ENCODE measurements around the gene TNFRSF4. TPM values are rescaled to one million over a fixed set of nuclear protein-coding genes. Genes with fewer than 3 reads are reported as not detected.

The TNFRSF4 gene
- total and polyA plus RNA-seq, 2 donors (not counting 1 experiment from before 2014, with no cell fraction given) = 0.63 to 1.8 TPM

DNA sequence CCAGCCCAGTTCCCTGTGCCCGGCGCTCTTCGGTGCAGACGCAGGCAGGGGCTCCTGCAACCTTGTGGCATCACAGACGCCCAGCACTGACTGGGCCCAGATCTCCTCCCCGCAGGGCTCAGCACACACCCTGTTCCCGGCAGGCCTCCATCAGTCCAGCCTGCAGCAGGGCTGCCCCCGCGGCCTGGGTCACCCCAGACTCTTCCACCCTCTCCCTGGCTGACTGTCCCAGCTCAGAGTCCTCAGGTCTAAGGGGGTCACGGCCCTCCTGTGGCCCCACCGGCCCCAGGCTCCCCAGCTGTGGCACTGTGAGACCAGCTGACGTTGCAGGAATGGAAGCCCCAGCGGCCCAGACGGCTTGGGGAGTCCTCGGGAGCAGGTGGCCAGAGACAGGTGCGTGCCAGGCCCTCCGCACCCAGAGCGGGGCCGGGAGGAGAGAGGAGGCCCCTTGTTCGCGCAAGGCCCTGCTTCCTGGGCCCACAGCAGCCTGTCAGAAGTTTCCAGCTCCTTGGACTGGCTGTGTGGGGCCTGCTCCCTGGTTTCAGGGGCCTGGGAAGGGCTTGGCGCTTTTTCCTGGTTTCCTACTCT, 22.3 kb upstream of the TNFRSF4 start:
- POLR2A ChIA-PET = no interaction called here
- Histone ChIP-seq H4K20me1 (ENCODE audit: control insufficient read depth, insufficient read depth, low read length, poor library complexity, severe bottlenecking) (peaks cover 29% of the 10 kb centered on the region), H3K4me2 (replicated peaks; ENCODE audit: low read depth, low read length, poor library complexity, severe bottlenecking) (no peak overlapping the region), H3K36me3 (replicated peaks in 1 of 2; ENCODE audit: control extremely low read depth in 1 of 2, control insufficient read depth in 1 of 2, extremely low read depth in 1 of 2, insufficient read depth in 2 of 2, low read length in 1 of 2) (peaks cover 0 to 8% of the 10 kb centered on the region in 2 experiments), H3K4me3 (ENCODE audit: control extremely low read depth in 1 of 5, extremely low read depth in 1 of 5, insufficient read depth in 1 of 5, low read depth in 2 of 5, low read length in 4 of 5) (no peak overlapping the region), H3K9ac (ENCODE audit: low read length) (no peak overlapping the region), H2AFZ (ENCODE audit: insufficient read depth, low read depth, low read length, poor library complexity, severe bottlenecking) (no peak overlapping the region), H3K27me3 (replicated peaks in 1 of 4; ENCODE audit: control extremely low read depth in 1 of 4, control insufficient read depth in 3 of 4, insufficient read depth in 4 of 4, low read length in 3 of 4) (peaks cover 0 to 28% (median 8%) of the 10 kb centered on the region in 4 experiments), H3K79me2 (ENCODE audit: control insufficient read depth, insufficient read depth, low read length) (peaks cover 27% of the 10 kb centered on the region), H3K27ac (ENCODE audit: low read length in 2 of 2) (no peak overlapping the region), H3K9me3 (ENCODE audit: control extremely low read depth in 1 of 3, control insufficient read depth in 2 of 3, insufficient read depth in 1 of 3, low read length in 2 of 3) (peaks cover 0 to 5% (median 0%) of the 10 kb centered on the region in 3 donors), H3K4me1 (ENCODE audit: control insufficient read depth in 2 of 2, insufficient read depth in 2 of 2, low read length in 2 of 2) (peaks cover 23 to 24% of the 10 kb centered on the region in 2 donors)
- WGBS (ENCODE audit: insufficient coverage) = 89% methylated on average over 22 of the region's 22 CpGs
- ATAC-seq (ENCODE audit: low read depth) = no peak
- Mint-ChIP-seq H3K27ac (no peak overlapping the region), H3K9me3 (ENCODE audit: insufficient read depth) (no peaks in the 10 kb centered on the region), H3K27me3 (no peaks in the 10 kb centered on the region), H3K4me1 (peaks cover 26% of the 10 kb centered on the region), H3K4me3 (no peak overlapping the region)
- no peak for TF ChIP-seq EZH2 (IDR thresholded peaks at IDR 0.05; ENCODE audit: borderline replicate concordance, insufficient read depth, low read depth, low read length, poor library complexity, severe bottlenecking)
- TF ChIP-seq, protein P1, sequence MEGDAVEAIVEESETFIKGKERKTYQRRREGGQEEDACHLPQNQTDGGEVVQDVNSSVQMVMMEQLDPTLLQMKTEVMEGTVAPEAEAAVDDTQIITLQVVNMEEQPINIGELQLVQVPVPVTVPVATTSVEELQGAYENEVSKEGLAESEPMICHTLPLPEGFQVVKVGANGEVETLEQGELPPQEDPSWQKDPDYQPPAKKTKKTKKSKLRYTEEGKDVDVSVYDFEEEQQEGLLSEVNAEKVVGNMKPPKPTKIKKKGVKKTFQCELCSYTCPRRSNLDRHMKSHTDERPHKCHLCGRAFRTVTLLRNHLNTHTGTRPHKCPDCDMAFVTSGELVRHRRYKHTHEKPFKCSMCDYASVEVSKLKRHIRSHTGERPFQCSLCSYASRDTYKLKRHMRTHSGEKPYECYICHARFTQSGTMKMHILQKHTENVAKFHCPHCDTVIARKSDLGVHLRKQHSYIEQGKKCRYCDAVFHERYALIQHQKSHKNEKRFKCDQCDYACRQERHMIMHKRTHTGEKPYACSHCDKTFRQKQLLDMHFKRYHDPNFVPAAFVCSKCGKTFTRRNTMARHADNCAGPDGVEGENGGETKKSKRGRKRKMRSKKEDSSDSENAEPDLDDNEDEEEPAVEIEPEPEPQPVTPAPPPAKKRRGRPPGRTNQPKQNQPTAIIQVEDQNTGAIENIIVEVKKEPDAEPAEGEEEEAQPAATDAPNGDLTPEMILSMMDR (IDR thresholded peaks at IDR 0.05) = no peak
- intact Hi-C loops (cut with micrococcal nuclease) = loop anchor here (10.0 kb wide), 1 partner anchor 201 kb away; no protein-coding TSS in a partner anchor
- DNase-seq = no peak
- CTCF ChIA-PET = interaction anchor here (1.3 kb wide), 1 partner anchor 114 kb away, joined by 5 read pairs; no protein-coding TSS in a partner anchor

DNA sequence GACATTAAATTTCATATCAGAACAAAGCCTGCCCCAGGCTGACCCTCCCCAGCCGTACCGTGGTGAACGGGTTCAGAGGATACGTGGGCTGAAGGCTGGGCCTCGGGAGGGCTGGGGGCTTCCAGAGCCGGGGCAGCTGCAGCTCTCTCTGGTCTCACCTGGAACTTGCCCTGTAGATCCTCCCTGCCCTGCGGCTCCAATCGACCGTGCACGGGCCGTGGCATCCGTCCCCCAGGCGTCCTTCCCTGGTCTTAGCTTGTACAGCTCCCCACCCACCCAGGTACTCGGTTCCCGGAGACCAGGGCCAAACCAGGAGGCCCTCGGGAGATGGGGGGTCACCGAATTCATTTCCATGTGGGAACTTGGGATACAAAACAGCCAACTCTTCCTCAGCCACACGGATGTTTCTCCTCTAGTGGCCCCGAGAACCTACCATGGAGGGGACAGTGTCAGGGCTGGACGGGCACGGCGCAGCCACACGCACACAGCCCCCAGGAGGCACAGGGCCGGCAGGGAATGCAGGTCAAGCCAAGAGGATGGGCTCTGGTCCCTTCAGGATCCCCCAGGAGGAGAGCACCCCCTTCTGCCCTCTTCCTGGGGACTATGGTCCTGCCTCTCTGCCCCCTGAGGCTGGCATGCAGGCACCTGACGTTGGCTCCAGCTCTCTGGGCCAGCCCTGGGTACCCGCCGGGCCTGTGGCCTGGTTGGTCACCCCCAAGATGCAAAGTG, 21.2 kb upstream of the TNFRSF4 start:
- peaks cover 40% of the 10 kb centered on the region for H4K20me1 ChIP-seq (ENCODE audit: control insufficient read depth, insufficient read depth, low read length, poor library complexity, severe bottlenecking)
- peaks cover 0 to 25% (median 8%) of the 10 kb centered on the region in 4 experiments for H3K27me3 ChIP-seq (replicated peaks in 1 of 4; ENCODE audit: control extremely low read depth in 1 of 4, control insufficient read depth in 3 of 4, insufficient read depth in 4 of 4, low read length in 3 of 4)
- CTCF ChIA-PET = interaction anchor here (1.0 to 1.3 kb wide), 2 partner anchors 113 kb away, joined by 3 to 5 read pairs; no protein-coding TSS in a partner anchor
- H3K4me2 ChIP-seq (replicated peaks; ENCODE audit: low read depth, low read length, poor library complexity, severe bottlenecking) = no peak overlapping the region
- H3K27ac Mint-ChIP-seq = no peak overlapping the region
- H3K9ac ChIP-seq (ENCODE audit: low read length) = no peak overlapping the region
- H3K27me3 Mint-ChIP-seq = no peaks in the 10 kb centered on the region
- peaks cover 0 to 8% of the 10 kb centered on the region in 2 experiments for H3K36me3 ChIP-seq (replicated peaks in 1 of 2; ENCODE audit: control extremely low read depth in 1 of 2, control insufficient read depth in 1 of 2, extremely low read depth in 1 of 2, insufficient read depth in 2 of 2, low read length in 1 of 2)
- no peak for DNase-seq
- no peak overlapping the region for H3K27ac ChIP-seq (ENCODE audit: low read length in 2 of 2)
- peaks cover 32% of the 10 kb centered on the region for H3K4me1 Mint-ChIP-seq
- peaks cover 0 to 5% (median 0%) of the 10 kb centered on the region in 3 donors for H3K9me3 ChIP-seq (ENCODE audit: control extremely low read depth in 1 of 3, control insufficient read depth in 2 of 3, insufficient read depth in 1 of 3, low read length in 2 of 3)
- H3K4me3 Mint-ChIP-seq = no peak overlapping the region
- H3K9me3 Mint-ChIP-seq (ENCODE audit: insufficient read depth) = no peaks in the 10 kb centered on the region
- WGBS (ENCODE audit: insufficient coverage) = 96% methylated on average over 25 of the region's 27 CpGs
- POLR2A ChIA-PET = no interaction called here
- no peak overlapping the region for H3K4me3 ChIP-seq (ENCODE audit: control extremely low read depth in 1 of 5, extremely low read depth in 1 of 5, insufficient read depth in 1 of 5, low read depth in 2 of 5, low read length in 4 of 5)
- intact Hi-C loops (cut with micrococcal nuclease) = loop anchor here (10.0 kb wide), 1 partner anchor 200 kb away; no protein-coding TSS in a partner anchor
- TF ChIP-seq EZH2 (IDR thresholded peaks at IDR 0.05; ENCODE audit: borderline replicate concordance, insufficient read depth, low read depth, low read length, poor library complexity, severe bottlenecking) = no peak
- TF ChIP-seq, protein P1 (IDR thresholded peaks at IDR 0.05) = no peak
- H3K4me1 ChIP-seq (ENCODE audit: control insufficient read depth in 2 of 2, insufficient read depth in 2 of 2, low read length in 2 of 2) = peaks cover 33 to 34% of the 10 kb centered on the region in 2 donors
- H2AFZ ChIP-seq (ENCODE audit: insufficient read depth, low read depth, low read length, poor library complexity, severe bottlenecking) = no peak overlapping the region
- H3K79me2 ChIP-seq (ENCODE audit: control insufficient read depth, insufficient read depth, low read length) = peaks cover 38% of the 10 kb centered on the region
- ATAC-seq (ENCODE audit: low read depth) = no peak
